GM06990 (cell line): ENCODE data around the gene NCAPG.

Source experiments
- DNase-seq: peaks from one replicate; pipeline ENCODE4 v3.0.0-alpha.2; 2011; ENCODE audit not compliant: insufficient read length; ENCODE audit errors: extremely low read depth
- H3K27me3 ChIP-seq: replicated peaks from 2 replicates; pipeline ENCODE4 v1.6.0; 2011; ENCODE audit warnings: low read length; ENCODE audit not compliant: control insufficient read depth, insufficient read depth
- H3K36me3 ChIP-seq: 2 replicates; pipeline ENCODE4 v1.5.1; 2011; ENCODE audit warnings: low read length; ENCODE audit not compliant: control insufficient read depth, insufficient read depth
- H3K4me3 ChIP-seq: replicated peaks from 2 replicates; pipeline ENCODE4 v1.5.1; 2011; ENCODE audit warnings: low read depth, mild to moderate bottlenecking, control low read depth, low read length
- TF ChIP-seq, protein P1 (sequence below): IDR thresholded peaks from 2 replicates; pipeline ENCODE4 v1.5.1; 2011; ENCODE audit warnings: low read length, control low read depth, mild to moderate bottlenecking, inconsistent platforms; ENCODE audit not compliant: insufficient read depth, poor library complexity, severe bottlenecking

Gene NCAPG

DNA sequence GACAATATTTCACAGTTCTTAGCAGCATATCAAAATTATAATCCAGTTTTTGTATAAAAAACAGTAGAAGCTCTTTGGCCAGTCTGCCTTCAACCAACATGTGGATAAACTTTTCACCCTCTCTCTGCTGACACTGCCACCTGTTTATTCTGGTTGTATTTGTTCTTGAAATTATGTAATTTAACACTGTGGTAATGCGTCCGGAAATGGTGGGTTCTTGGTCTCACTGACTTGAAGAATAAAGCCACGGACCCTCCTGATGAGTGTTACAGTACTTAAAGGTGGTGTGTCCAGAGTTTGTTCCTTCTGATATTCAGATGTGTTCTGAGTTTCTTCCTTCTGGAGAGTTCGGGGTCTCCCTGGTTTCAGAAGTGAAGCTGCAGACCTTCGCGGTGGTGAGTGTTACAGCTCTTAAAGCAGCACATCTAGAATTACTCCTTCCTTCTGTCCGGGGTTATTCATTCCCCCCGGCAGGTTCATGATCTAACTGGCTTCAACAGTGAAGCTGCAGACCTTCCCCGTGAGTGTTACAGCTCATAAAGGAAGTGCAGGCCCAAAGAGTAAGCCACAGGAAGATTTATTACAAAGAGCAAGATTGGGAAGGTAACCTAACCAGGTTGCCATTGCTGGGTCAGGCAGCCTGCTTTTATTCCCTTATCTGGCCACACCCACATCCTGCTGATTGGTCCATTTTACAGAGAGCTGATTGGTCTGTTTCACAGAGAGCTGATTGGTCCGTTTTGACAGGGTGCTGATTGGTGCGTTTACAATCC lies 45.1 kb upstream of the NCAPG start:
- H3K4me3 ChIP-seq = no peak overlapping the region
- no peak for DNase-seq
- H3K27me3 ChIP-seq = no peaks in the 10 kb centered on the region

DNA sequence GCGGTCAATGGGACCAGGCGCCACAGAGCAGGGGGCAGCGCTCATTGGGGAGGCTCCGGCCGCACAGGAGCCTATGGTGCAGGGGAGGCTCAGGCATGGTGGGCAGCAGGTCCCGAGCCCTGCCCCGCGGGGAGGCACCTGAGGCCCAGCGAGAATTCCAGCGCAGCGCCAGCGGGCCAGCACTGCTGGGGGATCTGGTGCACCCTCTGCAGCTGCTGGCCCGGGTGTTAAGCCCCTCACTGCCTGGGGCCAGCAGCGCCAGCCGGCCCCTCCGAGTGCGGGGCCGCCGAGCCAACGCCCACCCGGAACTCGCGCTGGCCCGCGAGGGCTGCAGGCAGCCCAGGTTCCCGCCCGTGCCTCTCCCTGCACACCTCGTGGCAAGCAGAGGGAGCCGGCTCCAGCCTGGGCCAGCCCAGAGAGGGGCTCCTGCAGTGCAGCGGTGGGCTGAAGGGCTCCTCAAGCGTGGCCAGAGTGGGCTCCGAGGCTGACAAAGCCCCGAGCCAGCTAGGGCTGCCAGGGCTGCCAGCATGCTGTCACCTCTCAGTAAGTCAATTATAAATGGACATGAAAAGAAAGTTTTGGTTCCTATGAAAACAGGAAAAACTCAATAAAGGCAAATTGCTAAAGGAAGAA lies 43.8 kb upstream of the NCAPG start:
- no peaks in the 10 kb centered on the region for H3K36me3 ChIP-seq
- TF ChIP-seq, protein P1, sequence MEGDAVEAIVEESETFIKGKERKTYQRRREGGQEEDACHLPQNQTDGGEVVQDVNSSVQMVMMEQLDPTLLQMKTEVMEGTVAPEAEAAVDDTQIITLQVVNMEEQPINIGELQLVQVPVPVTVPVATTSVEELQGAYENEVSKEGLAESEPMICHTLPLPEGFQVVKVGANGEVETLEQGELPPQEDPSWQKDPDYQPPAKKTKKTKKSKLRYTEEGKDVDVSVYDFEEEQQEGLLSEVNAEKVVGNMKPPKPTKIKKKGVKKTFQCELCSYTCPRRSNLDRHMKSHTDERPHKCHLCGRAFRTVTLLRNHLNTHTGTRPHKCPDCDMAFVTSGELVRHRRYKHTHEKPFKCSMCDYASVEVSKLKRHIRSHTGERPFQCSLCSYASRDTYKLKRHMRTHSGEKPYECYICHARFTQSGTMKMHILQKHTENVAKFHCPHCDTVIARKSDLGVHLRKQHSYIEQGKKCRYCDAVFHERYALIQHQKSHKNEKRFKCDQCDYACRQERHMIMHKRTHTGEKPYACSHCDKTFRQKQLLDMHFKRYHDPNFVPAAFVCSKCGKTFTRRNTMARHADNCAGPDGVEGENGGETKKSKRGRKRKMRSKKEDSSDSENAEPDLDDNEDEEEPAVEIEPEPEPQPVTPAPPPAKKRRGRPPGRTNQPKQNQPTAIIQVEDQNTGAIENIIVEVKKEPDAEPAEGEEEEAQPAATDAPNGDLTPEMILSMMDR = no peak
- no peak for DNase-seq
- no peak overlapping the region for H3K4me3 ChIP-seq
- H3K27me3 ChIP-seq = no peaks in the 10 kb centered on the region

More for the DNA sequence above, 45.1 kb upstream of the NCAPG start:
- H3K36me3 ChIP-seq = no peaks in the 10 kb centered on the region
- TF ChIP-seq, protein P1 = no peak

DNA sequence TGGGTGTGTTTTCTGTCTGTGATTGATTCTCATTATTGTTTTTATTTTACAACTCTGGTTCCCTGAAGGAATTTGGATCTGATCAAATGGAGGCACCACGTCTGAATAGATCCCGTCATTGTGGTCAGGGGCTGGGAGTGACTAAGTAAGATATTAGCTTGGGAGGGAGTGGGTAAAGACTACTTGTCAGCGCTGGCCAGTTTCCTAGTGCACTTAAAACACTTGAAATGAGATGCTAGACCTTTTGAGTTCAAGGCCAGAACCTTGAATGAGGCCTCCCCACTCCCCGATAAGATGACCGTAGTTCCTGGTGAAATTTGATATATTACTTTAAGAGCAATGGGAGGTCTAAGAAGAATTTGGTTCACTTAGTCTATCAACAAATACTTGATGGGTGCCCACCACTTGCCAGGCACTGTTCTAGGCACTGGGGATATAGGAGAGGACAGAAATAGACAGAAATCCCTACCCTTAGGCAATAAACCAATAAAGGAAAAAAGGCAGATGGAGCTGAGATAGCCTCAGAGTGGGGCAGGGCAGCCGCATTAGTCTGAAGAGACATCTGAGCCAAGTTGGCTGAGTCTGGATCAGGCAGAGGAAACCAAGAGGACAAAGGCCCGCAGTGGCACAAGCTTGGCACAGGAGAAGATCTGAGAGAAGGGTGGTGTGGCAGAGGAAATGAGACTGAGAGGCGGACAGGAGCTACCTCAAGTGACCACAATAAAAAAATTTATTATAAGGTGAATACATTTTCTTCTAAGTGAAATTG lies 41.2 kb upstream of the NCAPG start:
- no peak for DNase-seq
- H3K27me3 ChIP-seq = no peaks in the 10 kb centered on the region
- no peak overlapping the region for H3K4me3 ChIP-seq
- TF ChIP-seq, protein P1 = no peak
- no peaks in the 10 kb centered on the region for H3K36me3 ChIP-seq

DNA sequence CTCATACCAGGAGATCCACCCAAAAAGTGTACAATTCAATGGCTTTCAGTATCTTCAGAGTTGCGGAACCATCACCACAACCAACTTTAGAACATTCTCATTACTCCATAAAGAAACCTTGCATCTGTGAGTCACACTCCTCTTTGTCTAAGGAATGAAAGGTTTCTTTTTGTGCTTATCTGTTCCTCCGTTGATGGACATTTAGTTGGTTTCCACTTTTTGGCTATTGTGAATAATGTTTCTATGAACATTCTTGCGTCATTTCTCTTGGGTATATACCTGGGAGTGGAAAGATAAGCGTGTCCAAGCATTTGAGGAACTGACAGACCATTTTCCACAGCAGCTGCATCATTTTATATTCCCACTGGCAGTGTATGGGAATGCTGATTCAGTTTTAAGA lies 39.9 kb upstream of the NCAPG start:
- Histone ChIP-seq H3K27me3 (no peaks in the 10 kb centered on the region), H3K36me3 (no peaks in the 10 kb centered on the region), H3K4me3 (no peak overlapping the region)
- TF ChIP-seq, protein P1 = no peak
- DNase-seq = no peak

DNA sequence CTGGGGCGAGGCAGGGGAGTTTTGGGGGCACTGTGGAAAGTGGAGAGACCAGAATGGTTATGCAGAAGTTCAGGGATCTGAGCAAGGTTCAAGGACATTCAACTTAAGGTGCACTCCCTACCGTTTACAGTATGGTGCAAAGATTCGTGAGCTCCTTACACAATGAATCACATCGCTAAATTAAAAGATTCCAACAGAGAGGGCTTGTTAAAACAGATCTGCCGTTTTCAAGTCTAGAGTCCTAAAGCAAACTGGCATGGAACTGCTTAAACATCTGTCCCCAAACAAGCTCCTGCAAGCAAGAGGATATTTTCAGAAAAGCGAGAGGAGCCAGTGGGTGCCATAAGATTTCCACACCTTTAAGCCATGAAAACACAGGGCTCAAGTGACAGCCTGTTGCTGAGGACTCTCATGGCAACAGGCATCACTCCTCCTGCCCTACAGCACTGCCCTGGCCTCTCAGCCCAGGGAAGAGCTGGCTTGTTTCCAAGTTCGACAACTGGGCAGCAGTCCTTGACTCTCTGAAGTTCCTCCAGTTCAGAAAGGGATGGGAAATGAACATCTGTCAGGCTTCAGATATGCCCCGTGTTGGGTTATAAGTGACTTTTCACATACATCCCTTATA lies 39.4 kb upstream of the NCAPG start:
- DNase-seq = no peak
- Histone ChIP-seq H3K27me3 (no peaks in the 10 kb centered on the region), H3K36me3 (no peaks in the 10 kb centered on the region), H3K4me3 (no peak overlapping the region)
- TF ChIP-seq, protein P1 = no peak
